Head of caudate nucleus (tissue), 42 donors: Measurements from ENCODE around the gene CWC25.

Experiments used
- DNase-seq, 42 donors: peaks; one replicate each; pipeline versions ENCODE4 v3.0.0 to v3.0.0-alpha.2; 2020 to 2021; ENCODE audit warnings: mixed read lengths in 7 of 42
- intact Hi-C: fragments of 100-400 bp; cut with DNase I; formaldehyde crosslinking; loops from one replicate; pipeline ENCODE4 v1.15.0; 2022

Gene CWC25

DNA sequence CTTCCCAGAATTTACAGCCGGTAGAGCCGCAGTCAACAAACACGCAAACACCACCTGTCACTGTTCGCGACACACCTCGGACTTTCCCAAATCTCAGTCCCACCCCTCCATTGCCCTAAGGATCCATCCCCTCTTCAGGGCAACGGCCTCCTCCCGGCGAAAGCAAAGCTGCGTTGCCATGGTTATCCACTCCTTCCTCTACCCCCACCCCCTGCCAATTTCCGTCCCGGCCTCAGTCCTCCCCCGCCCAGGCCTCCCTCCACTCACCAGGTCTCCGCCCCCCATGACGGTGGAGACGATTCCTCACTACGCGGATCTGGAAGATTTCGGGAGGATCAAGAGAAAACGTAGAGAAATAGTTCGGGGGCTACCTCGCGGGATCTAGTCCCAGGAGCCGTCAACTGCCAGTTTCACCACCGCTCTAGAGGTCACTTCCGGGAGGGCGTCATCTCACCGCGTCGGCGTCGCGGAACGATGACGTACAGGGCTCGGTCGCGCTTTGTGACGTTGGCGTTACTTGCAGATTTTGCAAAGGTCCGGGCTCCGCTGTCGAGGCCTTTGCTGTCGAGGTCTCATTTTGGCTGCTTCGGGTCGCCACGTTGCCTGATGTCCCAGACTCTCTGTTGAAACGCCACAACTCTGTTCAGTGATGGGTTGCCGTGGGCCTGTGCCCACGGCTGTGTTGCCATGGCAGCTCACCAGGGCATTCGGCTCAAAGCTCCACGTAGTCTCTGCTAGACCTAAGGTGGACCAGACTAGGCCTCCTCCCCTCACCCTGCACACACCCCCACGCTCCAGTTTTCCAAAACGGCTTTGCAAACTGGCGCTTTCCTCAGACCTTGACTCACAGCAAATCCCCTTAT is at the start of gene CWC25:
Gene CWC25 (minus strand): TSS at position 423 of the 863 bp plus-strand sequence. CDS start 138 bp downstream, at position 285.
- DNase-seq: peak; percentile 80 to 98 (median 94)
- intact Hi-C loops: loop anchor here (2.0 kb wide), 1 partner anchor 28 kb away; the partner anchor contains the start of gene RPL23

GRCh38 chr17:38873640-38874380 is 48.7 kb upstream of the CWC25 start:
- no peak for DNase-seq
- intact Hi-C loops: loop anchor here (10.0 kb wide), 1 partner anchor 51 kb away; the partner anchor contains the start of gene LASP1NB

DNA sequence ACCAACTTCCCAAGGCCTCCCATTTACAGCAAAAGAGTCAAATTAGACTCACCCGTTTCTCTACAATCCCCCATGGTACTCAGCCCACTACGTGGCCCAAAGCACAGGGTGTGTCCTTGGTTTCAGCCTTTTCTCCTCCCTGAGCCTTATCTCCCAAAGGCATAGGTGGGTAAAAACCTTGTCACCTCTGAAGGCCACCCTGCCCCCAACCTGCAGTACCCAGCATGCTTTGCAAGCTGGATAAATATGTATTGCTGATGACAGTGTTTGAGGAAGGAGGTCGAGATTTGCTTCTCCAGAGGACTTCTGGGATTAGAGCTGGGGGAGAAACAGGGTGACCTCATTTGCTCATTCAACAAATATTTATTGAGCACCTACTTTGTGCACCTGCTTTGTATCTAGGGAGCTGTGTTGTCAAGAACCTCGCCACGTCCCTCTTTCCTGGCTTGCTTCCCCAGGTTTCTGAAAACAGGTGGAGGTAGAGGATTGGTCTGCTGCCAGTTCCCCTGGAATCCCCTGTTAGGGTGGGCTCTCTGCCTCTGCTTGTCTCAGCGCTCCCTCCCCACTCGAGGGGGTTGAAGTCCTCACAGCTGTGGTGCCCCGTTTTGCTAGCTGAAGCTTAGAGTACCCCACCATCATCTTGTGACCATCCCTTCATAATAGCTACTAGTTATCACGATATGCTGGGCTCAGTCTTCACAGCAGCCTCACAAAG is 47.7 kb upstream of the CWC25 start:
- DNase-seq: peak in 20 of 42 donors; percentile 33 to 68 (median 50)
- intact Hi-C loops: loop anchor here (10.0 kb wide), 1 partner anchor 52 kb away; the partner anchor contains the start of gene LASP1NB

DNA sequence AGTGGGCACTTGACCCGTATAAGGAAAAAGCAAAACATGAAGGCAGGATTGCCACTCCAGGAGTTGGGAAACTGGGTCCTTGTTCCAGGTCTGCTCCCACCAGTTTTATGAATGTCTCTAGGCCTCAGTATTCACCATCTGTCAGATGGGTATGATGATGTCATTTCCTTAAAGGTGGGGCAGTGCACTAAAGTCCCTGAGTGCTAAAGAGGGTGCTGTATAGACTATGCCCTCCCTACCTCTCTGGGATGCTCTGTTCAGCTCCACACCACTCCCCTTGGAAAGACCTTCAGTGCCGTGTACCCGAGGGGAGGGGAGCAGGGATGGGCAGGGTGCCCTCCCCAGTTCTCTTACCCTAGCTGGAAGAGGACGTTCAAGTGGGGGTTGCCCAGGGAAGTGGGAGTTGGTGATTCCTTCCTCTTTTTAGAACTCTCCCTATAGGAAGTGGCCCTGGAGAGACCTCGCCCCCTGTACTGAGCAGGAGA is 46.9 kb upstream of the CWC25 start:
- DNase-seq: no peak
- intact Hi-C loops: loop anchor here (10.0 kb wide), 1 partner anchor 53 kb away; the partner anchor contains the start of gene LASP1NB

- DNase-seq: peak in 12 of 42 donors; percentile 23 to 68 (median 52)
- intact Hi-C loops: loop anchor here (10.0 kb wide), 1 partner anchor 53 kb away; the partner anchor contains the start of gene LASP1NB
Observed at GRCh38 chr17:38871247-38872015, 46.3 kb upstream of the CWC25 start.

- peak in 41 of 42 donors; percentile 25 to 87 (median 73) for DNase-seq
- intact Hi-C loops: loop anchor here (10.0 kb wide), 1 partner anchor 54 kb away; the partner anchor contains the start of gene LASP1NB
Observed at GRCh38 chr17:38870259-38871165, 45.4 kb upstream of the CWC25 start.

DNA sequence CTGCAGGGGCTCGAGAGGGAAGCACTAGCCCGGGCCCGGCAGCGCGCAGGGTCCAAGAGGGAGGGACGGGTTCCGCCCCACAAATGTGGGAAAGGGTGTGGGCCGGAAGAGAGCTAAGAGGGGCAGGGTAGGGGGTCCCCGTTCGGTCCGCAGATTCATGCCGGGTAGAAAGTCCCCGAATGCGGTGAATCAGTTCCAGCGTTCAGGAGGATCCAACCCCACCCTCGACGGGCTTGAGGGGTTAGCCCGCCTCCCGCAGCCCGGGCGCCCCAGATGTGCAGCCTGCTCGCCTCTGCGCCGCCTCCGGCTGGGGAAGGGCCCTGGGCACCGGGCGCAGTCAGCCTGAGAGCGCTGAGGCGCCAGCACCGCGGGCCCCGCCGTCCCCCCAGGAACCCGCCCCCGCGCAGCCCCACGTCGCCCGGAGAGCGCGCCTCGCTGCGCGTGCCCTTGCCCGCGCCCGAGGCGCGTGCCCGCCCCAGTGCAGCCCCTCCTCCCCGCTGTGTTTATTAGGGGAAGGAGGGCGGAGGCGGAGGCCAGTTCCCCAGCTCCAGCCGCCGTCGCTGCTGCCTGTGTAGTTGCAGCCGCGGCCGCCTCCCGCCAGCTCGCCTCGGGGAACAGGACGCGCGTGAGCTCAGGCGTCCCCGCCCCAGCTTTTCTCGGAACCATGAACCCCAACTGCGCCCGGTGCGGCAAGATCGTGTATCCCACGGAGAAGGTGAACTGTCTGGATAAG is 44.6 kb upstream of the CWC25 start, which contains the start of gene LASP1:
Gene LASP1 (plus strand): TSS at position 533 of the 733 bp plus-strand sequence. CDS start 132 bp downstream, at position 665.
- peak; percentile 72 to 95 (median 88) for DNase-seq
- intact Hi-C loops: loop anchor here (10.0 kb wide), 1 partner anchor 55 kb away; the partner anchor contains the start of gene LASP1NB

DNA sequence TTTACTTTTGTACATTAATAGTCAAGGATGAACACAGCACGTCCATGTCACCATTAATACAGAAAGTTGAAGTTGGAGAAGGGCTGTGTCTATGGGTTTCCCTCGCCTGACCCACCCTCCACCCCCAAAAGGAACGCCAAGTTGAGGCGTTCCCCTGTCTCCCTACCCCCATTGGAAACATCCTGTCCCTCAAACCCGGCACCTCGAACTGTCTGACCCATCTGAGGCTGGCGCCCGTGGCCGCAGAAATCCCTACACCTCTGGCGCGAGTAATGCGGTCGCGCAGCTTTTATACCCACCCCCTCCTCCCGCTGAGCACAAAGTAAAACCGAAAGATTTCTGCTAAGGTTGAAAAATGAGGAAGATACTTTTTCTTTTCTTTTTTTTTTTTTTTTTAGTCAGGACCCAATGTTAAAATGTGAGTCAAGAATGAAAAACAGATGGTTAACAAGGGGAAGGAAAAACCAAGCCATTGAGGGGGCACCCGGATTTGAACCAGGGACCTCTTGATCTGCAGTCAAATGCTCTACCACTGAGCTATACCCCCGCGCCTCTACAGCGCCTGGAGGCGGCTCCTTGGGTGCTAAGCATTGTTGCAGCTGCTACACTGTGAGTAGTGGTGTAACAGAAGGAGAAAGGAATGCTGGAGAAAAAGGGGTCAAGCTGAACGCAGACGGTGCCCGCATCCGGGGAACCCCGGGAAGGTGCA is 43.9 kb upstream of the CWC25 start:
- intact Hi-C loops: no loop called here
- peak; percentile 85 to 97 (median 93) for DNase-seq

DNA sequence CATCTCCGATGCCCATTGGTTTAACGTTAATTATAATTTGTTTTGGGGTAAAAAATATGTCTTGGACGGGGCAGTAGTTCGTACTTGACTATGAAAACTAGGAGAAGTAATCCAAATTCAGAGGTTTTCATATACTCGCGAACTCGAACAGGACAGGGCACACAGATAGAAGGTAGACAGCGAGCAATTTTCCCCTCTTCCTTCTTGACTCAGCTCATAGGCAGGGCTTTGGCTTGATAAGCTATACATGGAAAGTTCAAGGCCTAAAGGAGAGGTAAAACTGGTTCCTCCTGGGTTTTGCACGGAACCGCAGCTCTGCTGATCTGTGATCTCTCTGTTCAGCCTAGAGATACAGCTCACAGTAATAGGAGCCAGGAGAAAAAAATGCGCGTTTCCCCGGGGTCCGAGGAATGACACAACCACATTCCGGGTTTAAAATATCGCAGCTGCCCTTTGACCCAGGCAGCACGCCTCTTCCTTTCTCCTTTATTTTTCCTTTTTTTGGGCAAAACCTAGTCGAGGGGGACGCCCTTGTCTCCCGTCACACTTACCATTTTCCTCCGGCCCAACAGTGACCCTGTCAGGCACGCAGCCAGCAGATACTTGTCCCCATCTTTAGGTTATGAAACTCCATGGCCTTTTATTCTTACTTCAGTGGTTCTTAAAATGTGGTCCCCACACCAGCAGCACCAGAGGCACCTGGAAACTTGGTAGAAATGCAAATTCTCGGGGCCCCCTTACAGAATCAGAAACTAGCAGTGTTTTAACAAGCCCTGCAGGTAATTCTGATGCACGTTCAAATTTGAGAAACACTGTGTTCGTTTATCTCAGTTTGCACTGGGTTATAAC is 43.1 kb upstream of the CWC25 start:
- DNase-seq: peak in 8 of 42 donors; percentile 10 to 56 (median 26)
- intact Hi-C loops: no loop called here

- intact Hi-C loops: no loop called here
Observed at GRCh38 chr17:38867179-38867967, 42.3 kb upstream of the CWC25 start.

DNA sequence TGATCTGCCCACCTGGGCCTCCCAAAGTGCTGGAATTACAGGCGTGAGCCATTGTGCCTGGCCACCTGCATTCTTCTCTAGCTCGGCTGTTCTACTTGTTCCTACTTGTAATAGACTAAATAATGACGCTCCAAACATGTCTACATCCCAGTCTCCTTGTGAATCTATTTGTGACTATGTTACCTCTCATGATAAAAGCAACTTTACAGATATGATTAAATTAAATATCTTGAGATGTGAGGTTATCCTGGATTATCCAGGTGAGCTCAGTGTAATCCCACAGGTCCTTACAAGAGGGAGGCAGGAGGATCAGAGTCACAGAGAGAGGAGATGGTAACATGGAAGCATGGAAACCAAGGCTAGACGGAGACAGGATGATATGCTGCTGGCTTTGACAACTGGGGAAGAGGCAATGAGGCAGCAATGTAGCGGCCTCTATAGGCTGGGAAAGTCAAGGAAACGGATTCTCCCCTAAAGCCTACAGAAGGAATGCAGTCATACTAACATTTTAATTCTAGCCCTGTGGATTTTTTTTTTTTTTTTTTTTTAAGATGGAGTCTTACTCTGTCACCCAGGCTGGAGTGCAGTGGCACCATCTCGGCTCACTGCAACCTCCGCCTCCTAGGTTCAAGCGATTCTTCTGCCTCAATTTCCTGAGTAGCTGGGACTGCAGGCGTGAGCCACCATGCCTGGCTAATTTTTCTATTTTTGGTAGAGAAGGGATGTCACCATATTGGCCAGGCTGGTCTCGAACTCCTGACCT is 39.7 kb upstream of the CWC25 start:
- DNase-seq: no peak
- intact Hi-C loops: no loop called here

More at GRCh38 chr17:38867179-38867967, 42.3 kb upstream of the CWC25 start:
- peak in 41 of 42 donors; percentile 46 to 92 (median 78) for DNase-seq

DNA sequence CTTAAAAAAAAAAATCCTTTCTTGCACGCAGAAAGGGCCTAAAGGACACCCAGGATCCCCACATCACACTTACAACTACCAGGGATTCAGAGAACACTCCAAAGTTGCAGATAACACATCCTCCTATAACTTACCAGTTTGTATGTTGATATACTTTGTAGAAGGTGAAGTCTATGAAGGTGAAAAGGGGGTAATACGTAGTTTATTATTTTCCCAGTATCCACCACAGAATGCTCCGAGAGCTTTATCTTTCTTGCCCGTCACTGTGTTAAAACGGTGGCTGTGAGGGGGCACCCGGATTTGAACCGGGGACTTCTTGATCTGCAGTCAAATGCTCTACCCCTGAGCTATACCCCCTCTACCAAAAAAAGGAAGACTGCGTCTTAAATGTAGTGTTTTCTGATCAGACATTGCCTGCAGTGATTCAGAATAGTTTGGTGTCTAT is 36.3 kb upstream of the CWC25 start:
- intact Hi-C loops: no loop called here
- DNase-seq: peak in 3 of 42 donors; percentile 41 to 52 (median 52)

DNA sequence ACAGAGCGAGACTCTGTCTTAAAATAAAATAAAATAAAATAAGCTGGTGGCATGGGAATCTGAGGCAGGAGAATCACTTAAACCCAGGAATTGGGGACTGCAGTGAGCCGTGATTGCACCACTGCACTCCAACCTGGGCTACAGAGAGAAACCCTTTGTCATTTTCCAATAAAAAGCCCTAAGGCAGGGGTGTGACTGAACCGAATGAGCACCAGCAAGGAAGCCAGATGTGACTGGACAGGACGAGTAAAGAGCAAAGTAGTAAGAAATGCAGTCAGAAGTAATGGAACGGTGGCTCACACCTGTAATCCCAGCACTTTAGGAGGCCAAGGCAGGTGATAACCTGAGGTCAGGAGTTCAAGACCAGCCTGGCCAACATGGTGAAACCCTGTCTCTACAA is 32.1 kb upstream of the CWC25 start:
- intact Hi-C loops: no loop called here

More for the DNA sequence above, 32.1 kb upstream of the CWC25 start:
- DNase-seq: no peak
